Stimulated activated CD4-positive, alpha-beta T cell treated with anti-CD3 and anti-CD28 coated beads, Interleukin-15, amount 100 ng/mL, for 48 hours (primary cell): ENCODE measurements around the gene ANHX.
"Not testable (repeated sequence)": the region's sequence is repeated elsewhere in the genome, so short reads cannot be mapped to it uniquely, and the experiment has no call there.

ENCODE experiments used
- DNase-seq, 2 donors: peaks; one replicate each; pipeline ENCODE4 v3.0.0-alpha.2; 2020; ENCODE audit warnings: low read depth in 2 of 2

The ANHX gene

GRCh38 chr12:133235401-133236112 lies at the start of gene ANHX:
Gene ANHX (minus strand): TSS chr12:133235877. CDS start chr12:133234356, 1,521 bp downstream.
- no peak for DNase-seq

GRCh38 chr12:133264668-133265067 lies 29.0 kb upstream of the ANHX start:
- DNase-seq = not testable (repeated sequence)

GRCh38 chr12:133264173-133264572 lies 28.5 kb upstream of the ANHX start:
- DNase-seq = no peak

GRCh38 chr12:133256321-133256720 lies 20.6 kb upstream of the ANHX start:
- DNase-seq = no peak

GRCh38 chr12:133255833-133256232 lies 20.2 kb upstream of the ANHX start:
- not testable (repeated sequence) for DNase-seq

GRCh38 chr12:133251732-133252131 lies 16.1 kb upstream of the ANHX start:
- no peak for DNase-seq

DNA sequence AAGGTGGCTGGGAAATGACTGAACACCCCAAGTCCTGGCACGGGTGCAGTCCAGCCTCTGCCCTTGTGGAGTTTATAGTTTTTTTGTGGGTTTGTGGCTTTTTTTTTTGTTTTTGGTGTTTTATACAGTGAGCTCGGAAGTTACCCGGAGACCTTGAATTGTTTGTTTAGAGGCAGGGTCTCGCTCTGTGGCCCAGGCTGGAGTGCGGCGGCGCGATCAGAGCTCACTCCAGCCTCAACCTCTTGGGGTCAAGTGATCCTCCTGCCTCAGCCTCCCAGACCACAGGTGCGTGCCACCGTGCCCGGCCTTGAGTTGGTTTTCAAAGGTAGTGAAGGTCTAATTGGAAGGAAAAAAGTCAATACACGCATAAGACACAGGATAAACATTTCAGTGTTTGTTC lies 879 bp upstream of the ANHX start:
- DNase-seq = no peak

GRCh38 chr12:133236144-133236543 lies 467 bp upstream of the ANHX start:
- DNase-seq = no peak

DNA sequence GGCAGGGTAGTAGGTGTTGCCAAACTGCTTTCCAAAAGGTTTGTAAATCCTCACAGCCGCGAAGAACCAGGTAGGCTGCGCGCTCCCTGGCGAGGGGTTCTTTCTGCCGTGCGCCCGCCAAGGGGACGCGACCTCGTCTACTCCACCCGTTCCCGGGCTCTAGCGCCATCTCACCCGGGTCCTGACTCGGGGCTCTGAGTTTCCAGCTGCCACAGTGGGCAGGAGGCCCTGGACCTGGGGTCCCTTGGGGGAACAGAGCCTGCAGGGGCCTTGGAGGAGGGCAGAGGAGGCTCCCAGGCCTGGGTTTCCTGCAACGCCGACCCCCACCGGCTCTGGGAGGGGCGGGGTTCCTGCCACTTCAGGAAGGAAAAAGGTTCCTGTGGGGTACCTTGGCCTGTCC lies 706 bp downstream of the ANHX start:
- DNase-seq = no peak

- no peak for DNase-seq
Measured at GRCh38 chr12:133233993-133234564, 1.6 kb downstream of the ANHX start.

DNA sequence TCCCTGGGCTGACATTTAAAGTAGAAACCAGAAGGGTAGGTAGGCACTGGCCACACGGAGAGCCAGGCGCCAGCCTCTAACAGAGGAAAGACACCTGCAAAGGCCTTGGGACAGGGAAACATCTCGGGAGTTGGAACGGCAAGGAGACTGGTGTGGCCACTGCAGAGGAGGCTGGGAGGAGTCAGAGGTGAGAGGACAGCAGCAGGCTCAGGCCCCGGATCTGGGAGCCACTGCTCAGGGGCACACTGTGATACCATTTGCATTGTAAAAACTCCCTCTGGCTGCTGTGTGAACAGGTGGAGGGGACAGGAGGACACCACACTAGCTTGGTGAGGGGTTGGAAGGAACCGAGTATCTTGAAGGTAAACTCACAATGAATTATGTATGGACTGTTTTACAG lies 2.7 kb downstream of the ANHX start:
- no peak for DNase-seq

DNA sequence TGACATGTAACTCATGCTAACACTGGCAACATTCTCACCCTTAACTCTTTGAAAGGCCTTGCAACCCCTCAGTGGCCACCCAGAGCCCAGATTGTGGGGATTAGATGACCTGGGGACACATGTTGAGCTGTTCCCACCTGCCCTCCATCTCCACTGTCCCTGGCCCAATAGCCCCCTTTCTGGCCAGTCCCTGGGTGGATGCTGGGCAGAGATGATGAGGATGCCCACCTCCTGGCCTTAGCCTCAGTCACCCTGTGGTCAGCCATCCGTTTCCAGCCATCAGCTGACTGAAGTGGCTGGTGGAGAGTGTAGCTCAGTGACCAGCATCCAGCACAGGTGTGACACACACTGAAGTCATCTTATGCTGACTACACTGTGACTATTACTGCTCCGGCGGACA lies 4.7 kb downstream of the ANHX start:
- no peak for DNase-seq

DNA sequence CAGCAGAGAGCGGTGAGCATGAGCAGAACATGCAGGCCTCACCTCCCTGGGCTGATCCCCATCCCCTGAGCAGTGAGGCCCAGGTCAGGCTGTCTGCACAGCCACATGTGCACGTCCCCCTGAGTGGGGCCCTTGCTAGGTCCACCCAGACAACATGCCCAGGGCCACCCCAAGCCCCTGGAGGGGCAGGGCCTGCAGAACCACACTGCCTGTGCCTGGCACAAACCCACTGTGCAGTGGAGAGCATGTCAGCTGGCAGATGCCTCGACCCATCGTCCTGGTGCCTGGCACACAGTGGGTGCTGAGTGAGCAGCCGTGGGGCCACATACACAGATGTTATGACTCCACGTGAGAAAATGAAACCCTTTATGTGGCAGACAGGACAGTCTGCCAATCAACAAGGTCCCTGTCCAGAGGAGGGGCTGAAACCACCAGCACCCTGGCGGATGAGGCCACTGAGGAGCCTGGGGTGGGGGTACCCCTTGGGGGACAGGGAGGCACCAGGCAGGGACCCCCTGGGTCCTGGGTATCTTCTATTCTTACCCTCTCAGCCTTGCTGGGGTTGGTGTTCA lies 8.3 kb downstream of the ANHX start:
- DNase-seq = no peak

GRCh38 chr12:133226690-133227089 lies 9.0 kb downstream of the ANHX start:
- DNase-seq = no peak

GRCh38 chr12:133225527-133225926 lies 10.2 kb downstream of the ANHX start:
- DNase-seq = no peak

- DNase-seq = no peak
Measured at GRCh38 chr12:133222211-133222610, 13.5 kb downstream of the ANHX start.

DNA sequence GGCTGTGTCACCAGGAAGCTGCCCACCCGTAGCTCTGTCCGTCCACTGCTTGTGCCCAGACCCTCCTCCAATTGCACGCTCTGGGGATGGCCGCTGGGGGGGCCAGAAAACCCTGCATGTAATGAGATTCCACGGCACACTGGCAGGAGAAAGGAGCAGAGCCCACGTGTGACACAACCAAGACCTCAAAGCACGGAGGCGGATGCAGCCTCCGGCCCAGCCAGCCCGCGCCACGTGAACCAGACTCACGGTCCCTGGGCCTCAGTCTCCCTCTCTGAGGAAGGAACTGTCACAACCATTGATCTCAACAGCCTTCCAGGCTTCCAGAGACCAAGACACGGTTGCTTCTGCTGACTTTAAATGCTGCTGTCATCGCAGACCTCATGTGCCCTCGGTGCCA lies 14.4 kb downstream of the ANHX start:
- DNase-seq = no peak

GRCh38 chr12:133220521-133220920 lies 15.2 kb downstream of the ANHX start:
- DNase-seq = no peak

GRCh38 chr12:133217219-133217618 lies 18.5 kb downstream of the ANHX start:
- DNase-seq = no peak

DNA sequence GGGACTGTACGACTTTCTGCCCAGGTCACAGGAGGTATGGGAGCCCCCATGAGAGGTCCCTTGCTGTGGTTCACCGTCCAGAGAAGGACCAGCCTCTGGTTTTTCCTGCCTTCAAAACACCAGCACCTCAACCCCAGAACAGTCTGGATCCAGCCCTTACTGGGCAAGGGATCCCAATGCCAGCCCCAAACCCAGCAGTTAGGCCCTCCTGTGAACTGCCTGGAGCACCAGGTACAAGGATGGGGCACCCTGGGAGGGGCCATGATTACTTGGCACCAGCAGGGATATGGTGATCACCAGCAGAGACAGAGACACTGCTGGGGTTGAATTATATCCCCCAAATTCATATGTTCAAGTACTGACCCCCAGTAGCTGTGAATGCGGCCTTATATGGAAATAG lies 20.0 kb downstream of the ANHX start:
- no peak for DNase-seq

DNA sequence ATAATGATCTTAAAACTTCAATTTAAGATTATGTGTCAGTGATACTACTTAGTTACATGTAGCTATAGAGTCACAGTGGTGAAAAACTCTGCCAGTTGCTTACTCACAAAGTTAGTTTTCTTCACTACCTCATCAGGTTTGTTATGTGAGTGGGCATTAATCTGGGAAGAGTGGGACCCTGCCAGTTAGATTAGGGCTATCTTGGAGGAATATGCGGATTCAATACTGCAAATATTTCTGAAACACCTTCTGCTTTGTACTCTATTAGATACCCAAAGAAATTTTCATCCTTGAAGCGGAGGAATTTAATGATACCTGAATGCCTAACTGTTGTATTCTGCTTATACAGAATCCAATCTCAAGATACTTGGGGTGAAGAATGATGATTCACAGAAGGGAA lies 29.3 kb downstream of the ANHX start:
- no peak for DNase-seq

- no peak for DNase-seq
Measured at GRCh38 chr12:133204264-133204603, 31.4 kb downstream of the ANHX start.
